ENCODE results near the gene OTX2.

OTX2 gene

DNA sequence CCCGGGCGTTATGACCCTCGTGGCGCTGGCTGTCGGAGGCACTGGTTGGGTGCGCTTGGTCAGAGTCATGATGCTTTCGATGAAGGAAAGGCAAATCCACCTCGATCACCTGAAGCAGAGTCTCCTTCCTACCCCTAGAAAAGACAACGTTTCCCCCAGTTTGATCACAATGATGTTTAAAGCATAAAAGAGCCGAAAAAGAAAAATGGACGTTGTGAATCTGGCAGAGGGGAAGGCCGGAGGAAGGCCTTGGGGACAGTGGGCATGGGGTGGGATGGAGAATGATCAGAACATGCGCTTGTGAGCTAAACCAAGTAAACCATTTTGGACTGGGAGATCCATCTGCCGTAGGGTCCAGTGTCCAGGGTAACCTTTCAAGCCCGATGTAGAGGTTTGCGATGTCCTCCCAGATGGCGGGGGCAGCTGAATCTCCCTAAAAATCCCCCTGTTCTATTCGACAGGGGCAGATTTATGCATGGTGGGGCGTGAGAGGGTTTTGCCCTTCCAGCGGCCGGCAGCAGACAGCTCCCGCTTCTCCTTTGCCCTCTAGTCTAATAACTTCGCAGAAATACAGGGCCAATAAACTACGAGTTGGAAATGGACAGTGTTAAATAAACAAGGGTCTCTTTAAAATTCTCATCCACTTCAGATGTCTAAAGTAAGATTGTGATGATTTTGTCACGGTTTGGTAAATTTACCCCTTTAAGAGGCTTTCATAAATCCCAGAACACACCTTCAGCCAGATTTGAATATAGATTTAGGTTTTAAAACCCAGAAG is 2.3 kb upstream of the OTX2 start:
- DNase-seq (ENCODE audit: low read depth) = no peak

- no peak for DNase-seq (ENCODE audit: low read depth)
These were observed 1.5 kb upstream of the OTX2 start for GRCh38 chr14:56811593-56812363.

GRCh38 chr14:56810836-56811592 is 735 bp upstream of the OTX2 start:
- DNase-seq (ENCODE audit: low read depth) = no peak

DNA sequence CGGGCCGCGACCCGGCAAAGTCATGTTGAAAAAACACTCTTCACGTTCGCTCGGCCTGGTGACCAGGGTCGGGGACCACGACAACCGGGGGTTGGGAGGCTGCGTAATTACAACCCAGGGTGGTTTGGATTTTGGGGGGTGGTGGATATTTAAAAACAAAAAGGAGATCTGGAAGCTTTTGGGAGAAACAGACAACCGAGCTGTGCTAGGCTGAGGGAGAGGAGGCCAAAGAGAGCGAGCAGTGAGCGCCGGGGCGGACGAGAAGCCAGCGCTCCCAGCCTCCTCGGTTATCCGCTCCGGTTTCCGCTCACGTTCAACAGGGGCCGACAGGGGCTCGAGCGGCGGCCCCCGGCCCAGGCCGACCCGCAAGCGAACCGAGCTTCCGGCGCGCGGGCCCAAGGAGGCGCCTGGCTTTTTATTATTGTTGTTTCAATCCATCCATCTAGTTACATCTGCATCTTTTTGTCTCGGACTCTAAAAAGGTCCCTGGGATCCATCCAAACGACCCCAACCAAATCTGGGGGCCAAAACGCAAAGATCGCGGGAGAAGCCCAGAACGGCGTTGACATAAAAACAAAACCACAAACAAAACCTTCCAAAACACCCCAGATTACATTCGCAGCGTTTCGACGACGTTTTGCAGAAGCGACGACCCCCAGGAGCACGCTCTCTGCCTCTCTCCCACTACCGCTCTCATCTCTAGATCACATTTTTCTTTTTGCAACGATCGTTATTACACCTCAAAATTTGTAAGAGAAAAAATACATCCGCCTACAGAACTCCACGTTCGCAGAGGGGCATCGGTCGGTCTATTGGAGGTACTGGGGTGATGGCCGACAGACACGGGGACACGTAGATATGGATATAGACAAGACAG is 771 bp downstream of the OTX2 start:
- DNase-seq (ENCODE audit: low read depth) = no peak

- DNase-seq (ENCODE audit: low read depth) = no peak
These were observed 1.7 kb downstream of the OTX2 start for GRCh38 chr14:56808383-56809269.

DNA sequence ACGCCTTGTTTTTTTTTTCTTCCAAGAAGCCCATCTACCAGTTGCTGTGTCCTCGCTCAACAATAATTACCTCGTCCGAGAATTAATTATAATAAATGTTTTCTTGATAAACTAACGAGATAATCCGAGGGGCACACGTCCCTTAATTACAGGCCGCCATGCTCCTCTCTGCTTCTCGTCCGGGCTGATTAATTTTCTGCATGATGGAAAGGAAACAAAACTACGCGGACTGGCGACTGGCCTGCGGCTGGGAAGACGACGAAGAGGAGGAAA is 2.2 kb downstream of the OTX2 start:
- no peak for DNase-seq (ENCODE audit: low read depth)

GRCh38 chr14:56807386-56808109 is 2.7 kb downstream of the OTX2 start:
- no peak for DNase-seq (ENCODE audit: low read depth)

DNA sequence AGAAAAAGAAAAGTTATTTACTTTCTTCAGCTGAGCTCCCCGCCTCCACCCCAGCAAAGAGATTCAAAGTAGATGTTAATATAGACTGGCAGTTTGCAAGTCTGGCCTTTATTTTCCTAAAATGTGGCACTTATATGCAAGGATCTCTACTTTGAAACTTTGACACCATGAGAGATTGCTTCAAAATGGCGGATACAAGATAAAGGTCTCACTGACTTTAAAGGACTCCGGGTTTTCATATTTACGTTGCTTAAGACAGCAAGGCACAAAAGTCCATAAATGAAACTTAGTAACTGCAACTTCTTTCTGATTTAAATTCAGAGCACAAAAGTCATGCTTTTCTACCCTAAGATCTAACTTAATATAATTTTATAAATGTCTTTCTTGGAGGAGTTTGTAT is 3.5 kb downstream of the OTX2 start:
- no peak for DNase-seq (ENCODE audit: low read depth)

GRCh38 chr14:56805992-56806727 is 4.1 kb downstream of the OTX2 start:
- DNase-seq (ENCODE audit: low read depth) = no peak

DNA sequence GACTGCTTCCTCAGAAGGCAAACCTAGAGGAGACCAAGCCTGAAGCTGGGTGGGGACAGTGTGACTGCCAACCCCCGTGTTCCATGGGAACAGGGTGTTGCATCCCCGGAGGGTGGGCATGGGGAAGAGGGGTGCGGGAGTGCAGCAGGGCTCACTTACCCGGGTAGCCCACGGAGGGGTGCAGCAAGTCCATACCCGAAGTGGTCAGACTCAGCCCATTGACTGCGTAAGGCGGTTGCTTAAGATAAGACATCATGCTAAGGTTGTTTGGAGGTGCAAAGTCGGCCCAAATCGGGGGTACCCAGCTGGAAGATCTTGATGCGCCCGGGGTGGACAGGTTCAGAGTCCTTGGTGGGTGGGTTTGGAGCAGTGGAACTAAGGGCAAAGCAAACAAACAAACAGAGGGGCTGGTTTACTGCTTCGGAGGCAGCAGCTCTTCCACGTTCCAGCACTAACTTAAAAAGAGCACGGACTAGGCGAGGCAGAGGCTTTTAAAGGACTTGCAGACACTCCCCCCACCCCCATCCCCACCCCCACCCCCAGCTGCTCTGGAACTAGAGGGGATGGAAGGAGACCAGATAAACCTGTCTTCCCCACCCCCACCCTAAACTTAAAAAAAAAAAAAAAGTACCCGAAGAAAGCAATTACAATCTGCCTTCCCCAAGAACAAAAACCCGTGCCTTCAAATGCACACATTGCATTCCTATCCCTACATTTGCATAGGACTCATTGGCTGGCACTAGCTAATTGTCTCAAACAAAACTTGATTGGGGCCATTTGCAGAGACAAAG is 4.9 kb downstream of the OTX2 start:
- no peak for DNase-seq (ENCODE audit: low read depth)

- no peak for DNase-seq (ENCODE audit: low read depth)
These were observed 6.3 kb downstream of the OTX2 start for GRCh38 chr14:56803816-56804535.

DNA sequence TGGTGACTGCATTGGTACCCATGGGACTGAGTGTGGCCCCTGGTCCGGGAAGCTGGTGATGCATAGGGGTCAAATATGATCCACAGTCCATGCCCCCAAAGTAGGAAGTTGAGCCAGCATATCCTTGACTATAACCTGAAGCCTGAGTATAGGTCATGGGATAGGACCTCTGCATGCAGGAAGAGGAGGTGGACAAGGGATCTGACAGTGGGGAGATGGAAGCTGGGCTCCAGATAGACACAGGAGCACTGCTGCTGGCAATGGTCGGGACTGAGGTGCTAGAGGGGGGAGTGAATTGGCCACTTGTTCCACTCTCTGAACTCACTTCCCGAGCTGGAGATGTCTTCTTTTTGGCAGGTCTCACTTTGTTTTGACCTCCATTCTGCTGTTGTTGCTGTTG is 8.4 kb downstream of the OTX2 start:
- no peak for DNase-seq (ENCODE audit: low read depth)

GRCh38 chr14:56799343-56799645 is 11.0 kb downstream of the OTX2 start:
- no peak for DNase-seq (ENCODE audit: low read depth)

DNA sequence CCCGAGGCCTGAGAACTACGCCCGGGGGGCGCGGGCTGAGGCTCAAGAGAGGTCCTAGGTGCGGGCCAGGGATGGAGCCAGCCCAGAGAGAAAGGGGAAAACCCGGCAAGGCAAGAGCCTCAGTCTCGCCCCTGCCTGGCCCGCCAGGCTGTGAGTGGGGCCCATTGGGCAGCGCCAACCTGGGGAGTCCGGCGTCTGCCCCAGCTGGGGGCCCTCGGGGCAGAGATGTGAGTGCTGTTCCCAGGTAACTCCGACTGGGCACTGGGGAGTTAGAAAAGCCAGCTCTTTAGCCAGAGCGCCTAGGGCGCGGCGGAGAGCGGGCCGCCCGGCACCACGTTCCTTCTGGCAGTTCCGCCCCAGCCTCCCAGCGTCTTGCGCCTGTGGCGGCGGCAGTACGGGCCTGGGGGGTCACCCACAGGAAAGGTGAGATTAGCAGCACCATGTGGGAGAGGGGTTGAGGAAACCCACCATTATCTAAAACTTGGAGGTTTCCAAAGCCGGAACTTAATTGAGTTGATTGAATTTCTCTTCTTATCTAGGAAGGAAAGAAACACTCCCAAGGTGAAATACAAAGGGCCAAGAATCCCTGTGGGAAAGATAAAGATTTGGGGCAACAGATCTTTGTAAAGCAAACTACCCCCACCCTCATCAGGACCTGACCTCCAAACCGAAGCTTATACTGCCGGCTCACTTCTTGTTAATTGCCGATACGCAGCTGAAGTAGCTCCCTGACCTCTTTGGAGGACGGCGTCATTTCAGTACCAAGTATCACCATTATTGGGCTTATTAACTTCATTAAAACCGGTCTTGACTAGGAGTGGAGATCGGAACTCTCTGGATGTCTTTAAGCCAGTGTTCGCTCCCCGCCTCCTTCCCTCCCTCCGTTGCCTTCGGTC is 11.6 kb downstream of the OTX2 start:
- DNase-seq (ENCODE audit: low read depth) = no peak

DNA sequence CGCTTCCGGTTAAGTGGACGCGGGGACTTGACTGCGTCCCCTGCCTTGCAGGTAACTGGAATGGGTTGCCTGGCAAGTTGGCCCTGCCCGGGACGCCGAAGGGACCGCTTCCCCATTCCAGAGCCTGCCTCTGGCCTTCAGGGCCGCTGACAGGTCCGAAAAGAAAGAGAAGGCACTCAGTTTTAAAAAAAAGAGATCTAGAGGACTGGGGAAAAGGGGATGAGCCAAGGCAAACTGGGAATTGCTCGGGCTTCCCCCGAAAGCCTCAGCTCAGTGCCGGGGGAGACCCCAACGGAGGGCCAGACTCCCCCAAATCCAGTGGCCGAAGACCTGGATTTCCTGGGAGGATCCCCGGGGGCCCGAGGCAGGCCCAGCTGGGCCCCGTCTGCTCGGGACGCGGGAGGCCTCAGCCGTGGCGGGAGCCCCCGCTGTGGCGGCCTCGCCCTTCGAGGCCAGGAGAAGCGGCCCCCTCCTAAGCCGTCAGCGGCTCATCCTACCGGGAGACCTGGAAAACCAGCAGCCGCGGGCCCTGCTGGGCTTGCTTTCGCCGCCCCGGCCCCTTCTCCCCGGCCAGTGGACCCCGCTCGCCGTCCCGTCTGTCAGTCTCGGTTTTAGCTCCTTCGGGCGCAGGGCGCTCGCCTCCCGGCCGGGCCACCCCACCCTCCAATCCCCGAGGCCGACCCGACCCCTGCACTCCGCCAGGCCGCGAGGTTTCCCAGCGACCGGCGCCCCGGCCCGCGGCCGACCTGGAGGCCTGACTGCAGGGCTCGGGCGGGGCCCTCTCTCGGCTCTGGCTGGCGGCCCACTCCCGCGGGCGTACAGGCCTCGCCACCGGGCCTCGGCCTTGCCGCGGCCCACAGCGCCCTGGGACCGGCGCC is 12.5 kb downstream of the OTX2 start:
- DNase-seq (ENCODE audit: low read depth) = no peak

DNA sequence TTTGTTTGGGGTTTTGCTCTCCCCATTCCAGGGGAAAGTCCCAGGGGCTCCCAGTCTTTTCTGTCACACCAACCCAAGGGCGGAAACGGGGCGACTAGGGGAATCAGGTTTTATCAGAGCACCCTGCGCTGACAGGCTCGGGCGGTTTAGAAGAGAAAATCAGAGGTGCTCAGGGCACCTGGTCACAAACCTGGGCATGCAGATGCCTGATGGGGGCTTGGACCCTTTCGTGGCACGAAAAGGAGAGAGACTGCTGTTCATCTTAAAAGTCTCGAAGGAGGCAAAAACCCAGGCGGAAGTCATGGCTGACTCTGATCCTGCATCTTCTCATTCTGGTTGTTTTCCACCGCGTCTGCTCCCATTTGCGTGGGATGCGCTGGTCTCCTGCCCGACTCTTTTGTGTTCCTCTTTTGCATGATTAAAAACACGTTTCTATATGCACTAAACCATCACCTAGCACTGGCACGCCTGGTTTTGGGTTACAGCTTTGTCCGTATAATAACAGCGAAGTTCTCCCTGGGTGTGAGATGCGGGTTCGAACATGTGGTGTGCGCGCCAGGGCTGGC is 13.2 kb downstream of the OTX2 start:
- DNase-seq (ENCODE audit: low read depth) = no peak

All from stromal cell of bone marrow (primary cell).